Heart right ventricle (tissue), 16 donors: ENCODE measurements around the gene COQ9. TPM values are rescaled to one million over a fixed set of nuclear protein-coding genes. Genes with fewer than 3 reads are reported as not detected.
A peak's percentile ranks its signal among the peaks of the same experiment; 100 is the strongest.
"Not testable (repeated sequence)": the region's sequence is repeated elsewhere in the genome, so short reads cannot be mapped to it uniquely, and the experiment has no call there.

Experiments used
- ATAC-seq, 8 donors: fragments of 200-7000 bp; cut with Tn5 transposase; one replicate each; pipeline ENCODE4 v1.9.1; 2020; ENCODE audit warnings: mild to moderate bottlenecking in 8 of 8, moderate library complexity in 8 of 8, moderate number of reproducible peaks in 1 of 8
- DNase-seq, 2 donors: peaks; one replicate each; pipeline ENCODE4 v3.0.0-alpha.2; 2020
- H3K27ac ChIP-seq, 10 donors: fragments of 200-600 bp; sonication (generic) in 2 of 10; one replicate each; pipeline versions ENCODE4 v1.5.0 to v1.8.0; 2020 to 2022; ENCODE audit warnings: mild to moderate bottlenecking in 3 of 10
- H3K27me3 ChIP-seq, 7 donors: fragments of 200-600 bp; one replicate each; pipeline ENCODE4 v1.8.0; 2021 to 2022; ENCODE audit warnings: mild to moderate bottlenecking in 2 of 7
- H3K36me3 ChIP-seq, 9 donors: fragments of 200-600 bp; sonication (generic) in 1 of 9; one replicate each; pipeline versions ENCODE4 v1.5.0 to v1.8.0; 2020 to 2022; ENCODE audit warnings: mild to moderate bottlenecking in 2 of 9
- H3K4me1 ChIP-seq, 9 donors: fragments of 200-600 bp; sonication (generic) in 1 of 9; one replicate each; pipeline versions ENCODE4 v1.5.0 to v1.8.0; 2020 to 2022; ENCODE audit warnings: mild to moderate bottlenecking in 4 of 9
- H3K4me3 ChIP-seq, 10 donors: fragments of 200-600 bp; sonication (generic) in 2 of 10; one replicate each; pipeline versions ENCODE4 v1.5.0 to v1.8.0; 2020 to 2022; ENCODE audit warnings: mild to moderate bottlenecking in 7 of 10, moderate library complexity in 2 of 10
- H3K9me3 ChIP-seq, 11 donors: fragments of 200-600 bp in 10 of 11; sonication (generic) in 2 of 11; one replicate each; pipeline versions ENCODE4 v1.5.0 to v1.8.0; 2013 to 2022; ENCODE audit warnings: mild to moderate bottlenecking in 2 of 11, control low read depth in 1 of 11, moderate library complexity in 1 of 11
- CTCF ChIP-seq, 9 donors: fragments of 200-600 bp; sonication (generic) in 2 of 9; IDR thresholded peaks; one replicate each; pipeline versions ENCODE4 v1.5.0 to v1.8.0; 2021 to 2022; ENCODE audit warnings: antibody characterized with exemption in 9 of 9, mild to moderate bottlenecking in 5 of 9, moderate library complexity in 1 of 9
- WGBS, 2 donors: extraction: QIAGEN DNeasy Blood & Tissue Kit; methylation state at CpG; one replicate each; pipeline ENCODE4 v1.1.7; 2013; ENCODE audit warnings: inconsistent platforms in 1 of 2; 5-methylcytosine and 5-hydroxymethylcytosine counted together
- intact Hi-C, 10 donors: fragments of 100-400 bp; cut with DNase I; formaldehyde crosslinking; loops; one replicate each; pipeline versions ENCODE4 v1.11.1 to v1.14.2; 2022
- long read RNA-seq, 3 donors: library from polyadenylated mRNA; unstranded; transcript quantifications; one replicate each; pipeline ENCODE4 v2.0.0, GENCODE V29; 2020 to 2021
- polyA plus RNA-seq, 2 donors: library from polyadenylated mRNA; stranded (reverse); fragments of 200-250 nt; gene quantifications; one replicate each; pipeline ENCODE4 v1.2.3, GENCODE V29; 2013
- total RNA-seq, 10 donors: library from RNA; stranded (reverse); fragmentation: NEBNext Ultra II Directional in 3 of 10; extraction: Animal tissue kit (Norgen Biotek cat#: 25700) in 3 of 10; gene quantifications; one replicate each; pipeline versions ENCODE4 v1.2.1 to v1.2.4, GENCODE V29; 2021 to 2023
- donor health status: Arrhythmogenic right ventricular cardiomyopathy.
- donor health status: ischemic (EF 13 %, LVEDD 7.1; RV severe dilation, severe dysfunction).
- donor health status: healthy with polysubstance abuse.
- donor health status: DM: no; HTN: yes; CAD: no.
- donor health status: DM: no; HTN: no; CAD: no.
- donor health status: ischemic (EF 25% LVEDD 6.9; RV normal size, moderate dysfunction).
- donor health status: ischemic (EF 25% LVEDD 5.7; RV mildly dilated, moderate dysfunction).
- donor health status: healthy.
- donor health status: DM: yes; HTN: yes; CAD: no.
- donor health status: Ischemic cardiomyopathy.
- donor health status: ischemic (EF 35%, LVEDD 5.7; RV mildly dilated, moderate dysfunction).
- donor health status: nonischemic (EF 11% LVEDD 7.7; RV severe dilation, severe dysfunction).
- donor health status: DM: yes; HTN: yes; CAD: no.
- donor health status: PGD.
- donor health status: ischemic (EF 29% LVEDD 5.4; RV normal size, mild dysfunction).
- donor health status: nonischemic (EF 23%, LVEDD 6.1; RV moderate dilation, normal function).

Gene COQ9
- total RNA-seq, result 100 to 1,000 TPM; 135 to 230 (median 207) TPM
- polyA plus RNA-seq, result 100 to 1,000 TPM; 162 to 475 TPM
- long read RNA-seq, donor 1, transcript COQ9-201 (9 exons, 1,677 nt), result major isoform, 560 of 672 reads
- long read RNA-seq, donor 1, partial matches to known transcripts, result 27 of 672 reads
- long read RNA-seq, donor 1, other reads (novel, unspliced or antisense), result 76 of 672 reads
- long read RNA-seq, donor 2, transcript COQ9-209 (3 exons, 1,827 nt), result minor isoform, 5 of 692 reads
- long read RNA-seq, donor 2, transcript COQ9-201 (9 exons, 1,677 nt), result major isoform, 578 of 692 reads
- long read RNA-seq, donor 2, partial matches to known transcripts, result 28 of 692 reads
- long read RNA-seq, donor 2, other reads (novel, unspliced or antisense), result 73 of 692 reads
- long read RNA-seq, donor 3, transcript COQ9-215 (5 exons, 1,027 nt), result minor isoform, 9 of 1,432 reads
- long read RNA-seq, donor 3, transcript COQ9-201 (9 exons, 1,677 nt), result major isoform, 1,279 of 1,432 reads
- long read RNA-seq, donor 3, transcript COQ9-216 (4 exons, 1,118 nt), result minor isoform, 5 of 1,432 reads
- long read RNA-seq, donor 3, partial matches to known transcripts, result 69 of 1,432 reads
- long read RNA-seq, donor 3, other reads (novel, unspliced or antisense), result 62 of 1,432 reads

GRCh38 chr16:57447186-57447962, at the start of gene COQ9, which contains the start of gene CIAPIN1:
TSS of gene COQ9 (plus strand) at chr16:57447479. CDS start at chr16:57447506, 27 bp downstream.
TSS of gene CIAPIN1 (minus strand) at chr16:57447385. CDS start at chr16:57440928, 6,457 bp downstream.
- peak within 1 kb of the TSS; percentile 89 to 98 (median 94) for H3K27ac ChIP-seq
- peaks cover 2 to 60% (median 36%) of the 10 kb centered on the region in 9 donors for H3K4me1 ChIP-seq
- no peaks in the 10 kb centered on the region for H3K9me3 ChIP-seq
- H3K36me3 ChIP-seq, result peaks cover 0 to 20% (median 16%) of the 10 kb centered on the region in 9 donors
- peak; percentile 98 to 100 (median 99) for ATAC-seq
- H3K4me3 ChIP-seq, result peak within 1 kb of the TSS; percentile 73 to 96 (median 92)
- DNase-seq, result peak; percentile 95 to 96
- no peak for TF ChIP-seq CTCF (IDR thresholded peaks at IDR 0.05)
- 0% methylated on average over 57 to 68 of the region's 68 CpGs for WGBS, 2 donors
- intact Hi-C loops, result loop anchor here in 1 of 10 donors (10.0 kb wide), 1 partner anchor 513 kb away; the partner anchor contains the start of gene HERPUD1
- H3K27me3 ChIP-seq, result no peaks in the 10 kb centered on the region

DNA sequence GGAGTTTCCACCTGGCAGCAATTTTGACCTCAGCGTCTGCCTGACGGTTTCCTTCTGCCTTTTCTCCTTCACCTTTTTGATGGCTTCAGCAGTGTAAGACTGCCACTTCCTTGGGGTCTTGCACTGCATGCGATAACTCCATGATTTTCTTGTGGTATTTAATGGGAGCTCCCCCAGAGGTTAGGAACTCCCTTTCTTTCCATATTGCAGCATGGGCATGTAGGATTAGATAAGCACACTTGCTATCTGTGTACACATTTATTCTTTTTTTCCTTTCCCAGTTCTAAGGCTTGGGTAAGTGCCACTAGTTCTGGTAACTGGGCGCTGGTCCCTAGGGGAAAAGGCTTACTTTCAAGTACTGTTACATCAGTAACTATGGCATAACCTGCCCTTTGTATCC, 49.8 kb upstream of the COQ9 start:
- ATAC-seq, H3K4me1 ChIP-seq, DNase-seq, H3K36me3 ChIP-seq, H3K27me3 ChIP-seq, H3K4me3 ChIP-seq, H3K9me3 ChIP-seq, intact Hi-C loops, H3K27ac ChIP-seq: not testable (repeated sequence)
- 89 to 90% methylated on average over 4 of the region's 4 CpGs for WGBS, 2 donors

DNA sequence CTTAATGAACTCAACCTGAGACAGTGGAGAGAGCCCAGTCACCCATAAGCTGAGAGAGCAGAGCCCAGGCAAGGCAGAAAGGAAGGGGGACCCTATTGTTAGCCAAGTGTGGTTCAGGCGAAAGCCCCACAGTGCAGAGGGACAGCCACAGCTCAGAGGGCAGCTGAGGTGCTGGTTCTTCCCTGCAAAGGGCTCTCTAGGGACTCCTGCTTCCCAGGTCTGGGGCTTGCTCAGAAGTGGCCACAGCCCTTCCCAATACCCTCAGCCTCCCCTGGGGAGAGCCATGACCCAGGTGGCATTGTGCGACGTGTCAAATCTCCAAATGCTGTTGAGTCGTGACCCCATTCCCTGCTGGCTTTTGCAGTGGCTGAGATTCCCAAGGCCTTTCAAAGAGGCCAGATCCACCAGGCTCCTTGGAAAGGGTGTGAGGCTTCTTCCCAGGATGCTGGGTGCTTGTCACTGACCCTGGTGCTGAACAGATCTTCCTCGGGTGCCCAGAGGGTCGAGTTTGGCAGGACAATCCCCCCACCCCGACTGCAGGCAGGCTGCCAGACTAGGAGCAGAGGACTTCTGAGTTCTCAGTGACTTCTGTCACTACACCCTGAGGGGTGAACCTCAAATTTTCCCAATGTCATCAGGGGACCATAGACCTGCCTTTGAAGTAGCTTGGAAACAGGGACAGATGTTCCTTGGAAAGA, 45.2 kb upstream of the COQ9 start:
- H3K36me3 ChIP-seq, result no peaks in the 10 kb centered on the region
- no peak overlapping the region for H3K4me3 ChIP-seq
- no peak for DNase-seq
- TF ChIP-seq CTCF (IDR thresholded peaks at IDR 0.05), result no peak
- H3K27me3 ChIP-seq, result no peaks in the 10 kb centered on the region
- 53 to 62% methylated on average over 7 of the region's 7 CpGs for WGBS, 2 donors
- H3K4me1 ChIP-seq, result no peaks in the 10 kb centered on the region
- intact Hi-C loops, result no loop called here
- peak in 1 of 8 donors; percentile 38 for ATAC-seq
- H3K9me3 ChIP-seq, result no peaks in the 10 kb centered on the region
- H3K27ac ChIP-seq, result no peak overlapping the region

GRCh38 chr16:57403965-57404817, 43.1 kb upstream of the COQ9 start, which contains the start of gene CCL17:
TSS of gene CCL17 (plus strand) at chr16:57404767. CDS start at chr16:57413933, 9,166 bp downstream.
- H3K36me3 ChIP-seq, result no peaks in the 10 kb centered on the region
- no peak within 1 kb of the TSS for H3K27ac ChIP-seq
- no peaks in the 10 kb centered on the region for H3K27me3 ChIP-seq
- no peaks in the 10 kb centered on the region for H3K9me3 ChIP-seq
- no peak for TF ChIP-seq CTCF (IDR thresholded peaks at IDR 0.05)
- ATAC-seq (no peak), DNase-seq (no peak)
- intact Hi-C loops, result no loop called here
- H3K4me3 ChIP-seq, result no peak within 1 kb of the TSS
- WGBS, 2 donors, result 67 to 68% methylated on average over 17 of the region's 17 CpGs
- H3K4me1 ChIP-seq, result peaks cover 0 to 10% (median 5%) of the 10 kb centered on the region in 9 donors
